Stimulated activated CD8-positive, alpha-beta memory T cell treated with anti-CD3 and anti-CD28 coated beads, Interleukin-4, amount 100 ng/mL, for 1 hour (primary cell): ENCODE measurements around the gene CHN1.

Source experiments
- DNase-seq, 2 donors: peaks; one replicate each; pipeline ENCODE4 v3.0.0-alpha.2; 2020; ENCODE audit warnings: low read depth in 2 of 2, low spot score in 1 of 2

CHN1 gene

GRCh38 chr2:174830561-174830960 lies 174.6 kb downstream of the CHN1 start:
- DNase-seq: no peak

- no peak for DNase-seq
Measured at GRCh38 chr2:174829550-174829949, 175.6 kb downstream of the CHN1 start.

GRCh38 chr2:174827371-174828369 lies 177.5 kb downstream of the CHN1 start:
- no peak for DNase-seq

- no peak for DNase-seq
Measured at GRCh38 chr2:174826051-174826450, 179.1 kb downstream of the CHN1 start.

- no peak for DNase-seq
Measured at GRCh38 chr2:174824068-174824467, 181.1 kb downstream of the CHN1 start.

GRCh38 chr2:174821628-174822027 lies 183.6 kb downstream of the CHN1 start:
- DNase-seq: no peak

- no peak for DNase-seq
Measured at GRCh38 chr2:174820361-174820760, 184.8 kb downstream of the CHN1 start.

- no peak for DNase-seq
Measured at GRCh38 chr2:174815526-174815925, 189.7 kb downstream of the CHN1 start.

- DNase-seq: no peak
Measured at GRCh38 chr2:174812037-174812436, 193.1 kb downstream of the CHN1 start.

GRCh38 chr2:174807931-174808330 lies 197.2 kb downstream of the CHN1 start:
- no peak for DNase-seq

GRCh38 chr2:174805803-174806202 lies 199.4 kb downstream of the CHN1 start:
- DNase-seq: no peak

- DNase-seq: no peak
Measured at GRCh38 chr2:174802459-174802858, 202.7 kb downstream of the CHN1 start.

- no peak for DNase-seq
Measured at GRCh38 chr2:174800436-174801205, 204.6 kb downstream of the CHN1 start.

GRCh38 chr2:174798801-174799200 lies 206.4 kb downstream of the CHN1 start:
- no peak for DNase-seq

GRCh38 chr2:174797781-174798276 lies 207.4 kb downstream of the CHN1 start:
- no peak for DNase-seq

- no peak for DNase-seq
Measured at GRCh38 chr2:174796319-174796771, 208.8 kb downstream of the CHN1 start.

GRCh38 chr2:174794851-174795374 lies 210.3 kb downstream of the CHN1 start:
- DNase-seq: no peak

GRCh38 chr2:174792309-174793025 lies 212.7 kb downstream of the CHN1 start:
- DNase-seq: no peak

GRCh38 chr2:174791746-174792280 lies 213.4 kb downstream of the CHN1 start:
- no peak for DNase-seq

- DNase-seq: no peak
Measured at GRCh38 chr2:174791020-174791419, 214.2 kb downstream of the CHN1 start.

GRCh38 chr2:174789001-174789400 lies 216.2 kb downstream of the CHN1 start:
- no peak for DNase-seq
